Measurements from ENCODE around the gene TMPRSS4. TPM values are rescaled to one million over a fixed set of nuclear protein-coding genes. Genes with fewer than 3 reads are reported as not detected.

The TMPRSS4 gene
- total RNA-seq, 1 experiment from 2014 or later = not detected

DNA sequence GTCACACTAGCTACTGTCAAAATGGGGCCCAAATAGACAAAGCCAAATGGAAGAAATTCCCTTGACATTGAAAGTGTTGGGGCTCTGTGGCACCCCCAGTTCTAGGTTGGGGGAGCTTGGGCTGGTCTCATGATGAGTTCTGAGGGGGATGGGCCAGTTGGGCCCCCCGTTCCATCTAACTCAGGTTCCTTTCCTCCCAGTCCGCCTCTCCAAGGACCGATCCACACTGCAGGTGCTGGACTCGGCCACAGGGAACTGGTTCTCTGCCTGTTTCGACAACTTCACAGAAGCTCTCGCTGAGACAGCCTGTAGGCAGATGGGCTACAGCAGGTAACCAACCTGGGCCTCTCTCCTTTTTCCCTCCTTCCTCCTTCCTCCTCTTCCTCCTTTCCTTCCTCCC lies 27.6 kb downstream of the TMPRSS4 start:
- DNase-seq (ENCODE audit: low read depth) = no peak

DNA sequence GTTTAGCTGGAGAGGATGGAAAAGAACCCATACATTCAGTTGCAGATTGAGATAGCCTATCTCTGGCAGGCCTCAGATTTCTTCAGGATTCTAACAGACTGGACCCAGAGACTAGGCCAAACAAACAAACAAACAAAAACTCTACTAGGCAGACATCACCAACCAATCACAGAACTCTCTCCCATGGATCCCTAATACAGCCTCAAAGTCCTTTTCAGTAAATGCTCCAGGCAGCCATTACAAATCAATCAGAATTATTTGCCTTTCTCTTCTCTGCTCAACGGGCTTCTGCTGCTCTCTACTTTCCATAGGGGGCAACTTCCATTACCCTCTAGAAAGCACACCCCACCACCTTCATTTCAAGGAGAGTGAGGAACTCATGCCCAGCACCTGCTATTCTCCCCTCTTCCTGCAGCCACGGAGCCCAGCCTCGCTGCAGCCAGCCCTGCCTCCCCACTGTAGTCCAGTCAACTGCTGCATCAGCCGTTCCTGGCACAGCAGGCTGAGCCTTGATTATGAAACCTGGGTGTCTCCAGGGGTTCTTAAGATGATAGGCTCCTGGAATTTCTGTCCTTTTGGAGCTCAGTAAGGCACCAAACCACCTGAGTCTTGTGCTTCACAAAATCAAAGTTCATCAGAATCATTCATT lies 28.9 kb downstream of the TMPRSS4 start:
- DNase-seq (ENCODE audit: low read depth) = no peak

DNA sequence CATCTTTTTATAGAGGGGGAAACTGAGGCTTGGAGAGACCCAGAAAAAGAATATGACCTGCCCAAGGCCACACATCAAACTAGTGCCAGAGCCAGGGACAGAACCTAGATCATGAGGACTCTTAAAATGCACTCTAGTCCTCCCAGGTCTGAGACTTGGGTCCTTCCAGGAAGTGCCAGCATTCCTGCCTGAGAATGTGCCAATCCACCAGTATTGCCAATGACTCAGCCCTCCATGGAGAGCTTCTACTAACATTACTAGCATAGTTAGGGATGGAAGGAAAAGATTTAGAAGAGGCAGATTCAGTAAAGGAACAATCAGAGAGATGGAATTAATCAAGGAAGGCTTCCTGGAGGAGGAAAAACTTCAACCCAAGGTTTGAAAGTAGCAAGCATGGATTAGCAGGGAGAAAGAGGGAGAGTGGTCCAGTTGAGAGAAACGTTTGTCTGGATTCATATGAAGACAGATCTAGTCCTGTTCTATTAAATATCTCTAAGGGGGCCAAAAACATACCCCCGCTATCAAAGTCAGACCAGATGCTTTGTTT lies 30.0 kb downstream of the TMPRSS4 start:
- peak; percentile 55 for DNase-seq (ENCODE audit: low read depth)

- DNase-seq (ENCODE audit: low read depth) = no peak
Observed at GRCh38 chr11:118108513-118108912, 31.6 kb downstream of the TMPRSS4 start.

GRCh38 chr11:118109231-118109630 lies 32.4 kb downstream of the TMPRSS4 start:
- DNase-seq (ENCODE audit: low read depth) = peak; percentile 43

DNA sequence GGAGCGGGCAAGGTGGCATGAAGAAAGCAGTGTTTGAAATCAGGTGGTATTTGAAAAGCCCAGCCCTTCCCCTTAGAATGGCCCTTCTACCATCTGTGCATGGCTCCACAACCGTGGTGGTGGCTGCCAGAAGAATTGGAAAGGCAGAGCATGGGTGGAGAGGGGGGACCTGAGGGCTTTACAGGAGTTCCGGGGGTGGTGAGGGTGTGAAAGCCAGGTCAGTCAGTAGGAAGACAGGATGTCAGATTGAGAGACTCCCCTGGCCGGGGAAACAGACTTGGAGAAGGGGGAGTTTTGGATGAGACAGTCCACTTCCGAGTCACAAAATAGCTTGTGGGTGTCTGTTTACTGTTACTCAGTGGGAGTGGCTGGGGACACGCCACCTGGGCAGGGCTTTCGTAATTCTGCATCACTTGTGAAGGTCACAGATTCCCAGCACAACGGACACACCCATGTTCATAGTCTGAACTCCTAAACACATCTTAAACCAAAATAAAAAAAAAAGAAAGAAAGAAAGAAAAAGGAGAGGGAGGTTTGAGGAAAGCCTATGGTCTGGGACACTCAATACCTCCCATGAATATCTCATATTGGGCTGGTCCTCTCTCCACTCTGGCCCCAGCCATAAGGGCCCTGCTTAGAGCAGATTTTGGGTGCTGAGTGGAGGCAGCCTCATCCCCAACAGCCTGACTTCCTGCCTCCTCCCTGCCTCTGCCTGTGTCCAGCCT lies 34.3 kb downstream of the TMPRSS4 start:
- no peak for DNase-seq (ENCODE audit: low read depth)

DNA sequence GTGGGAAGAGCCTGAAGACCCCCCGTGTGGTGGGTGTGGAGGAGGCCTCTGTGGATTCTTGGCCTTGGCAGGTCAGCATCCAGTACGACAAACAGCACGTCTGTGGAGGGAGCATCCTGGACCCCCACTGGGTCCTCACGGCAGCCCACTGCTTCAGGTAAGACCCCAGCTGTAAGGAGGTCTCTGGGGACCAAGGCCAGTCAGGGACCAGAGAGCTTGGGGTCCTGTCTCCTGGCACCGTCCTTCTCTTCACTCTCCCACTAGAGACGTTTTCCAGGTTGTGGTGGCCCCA lies 34.8 kb downstream of the TMPRSS4 start:
- DNase-seq (ENCODE audit: low read depth) = no peak

DNA sequence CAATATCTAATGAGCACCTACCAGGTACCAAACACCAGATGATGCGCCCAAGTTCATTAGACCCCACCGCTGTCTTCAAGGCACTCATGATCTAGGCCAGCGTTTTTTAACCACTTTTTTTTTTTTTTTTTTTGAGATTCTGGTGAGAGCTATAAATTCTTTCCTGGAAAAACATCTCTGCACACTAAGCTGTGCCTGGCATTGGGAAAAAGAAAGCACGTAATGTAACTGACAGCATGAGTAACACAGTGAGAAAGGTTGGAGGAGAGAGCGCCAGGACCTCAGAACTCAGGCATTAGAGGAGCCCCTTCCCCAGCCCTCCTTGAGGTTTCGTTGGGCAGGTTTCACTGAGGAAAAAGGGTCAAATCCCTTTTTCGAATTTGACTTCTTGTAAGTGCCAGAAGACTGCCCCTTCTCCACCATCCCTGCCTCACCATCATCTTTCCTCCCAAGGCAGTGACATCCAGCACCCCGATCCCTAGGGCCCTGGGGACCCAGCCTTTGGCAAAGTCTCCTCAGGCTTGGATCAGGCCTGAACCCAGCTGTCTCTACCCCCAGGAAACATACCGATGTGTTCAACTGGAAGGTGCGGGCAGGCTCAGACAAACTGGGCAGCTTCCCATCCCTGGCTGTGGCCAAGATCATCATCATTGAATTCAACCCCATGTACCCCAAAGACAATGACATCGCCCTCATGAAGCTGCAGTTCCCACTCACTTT lies 36.0 kb downstream of the TMPRSS4 start:
- DNase-seq (ENCODE audit: low read depth) = no peak

DNA sequence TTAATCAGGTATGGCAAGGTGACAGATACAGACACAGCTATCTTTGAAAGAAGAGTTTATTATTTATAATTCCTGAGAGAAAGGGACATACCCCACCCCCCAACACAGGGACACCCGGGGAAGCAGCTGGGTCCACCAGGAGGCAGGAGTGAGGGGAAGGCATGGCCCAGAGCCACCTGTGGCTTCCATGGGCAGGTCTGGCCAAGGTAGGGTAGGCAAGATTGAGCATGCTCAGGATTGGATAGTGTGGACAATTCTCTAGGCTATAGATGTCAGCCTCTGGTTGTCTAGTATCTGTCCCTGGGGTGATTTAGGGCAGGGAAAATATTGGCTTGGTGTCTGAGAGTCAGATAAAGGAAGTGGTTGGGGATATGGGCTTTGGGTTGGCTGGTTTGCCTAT lies 37.4 kb downstream of the TMPRSS4 start:
- DNase-seq (ENCODE audit: low read depth) = no peak

DNA sequence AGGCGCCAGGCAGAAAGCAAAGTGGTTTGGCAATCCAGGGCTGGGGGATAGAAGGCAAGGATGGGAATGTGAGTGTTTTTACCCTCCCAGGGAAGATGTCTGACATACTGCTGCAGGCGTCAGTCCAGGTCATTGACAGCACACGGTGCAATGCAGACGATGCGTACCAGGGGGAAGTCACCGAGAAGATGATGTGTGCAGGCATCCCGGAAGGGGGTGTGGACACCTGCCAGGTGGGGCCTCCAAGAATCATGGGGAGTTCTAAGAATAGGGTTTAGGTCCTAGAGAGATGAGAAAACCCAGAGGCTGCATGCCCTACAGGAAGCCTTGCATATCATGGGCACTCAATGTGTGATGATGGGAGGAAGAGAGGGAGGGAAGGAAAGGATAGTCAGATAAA lies 38.2 kb downstream of the TMPRSS4 start:
- DNase-seq (ENCODE audit: low read depth) = no peak

GRCh38 chr11:118117790-118118601 lies 41.1 kb downstream of the TMPRSS4 start:
- DNase-seq (ENCODE audit: low read depth) = no peak

DNA sequence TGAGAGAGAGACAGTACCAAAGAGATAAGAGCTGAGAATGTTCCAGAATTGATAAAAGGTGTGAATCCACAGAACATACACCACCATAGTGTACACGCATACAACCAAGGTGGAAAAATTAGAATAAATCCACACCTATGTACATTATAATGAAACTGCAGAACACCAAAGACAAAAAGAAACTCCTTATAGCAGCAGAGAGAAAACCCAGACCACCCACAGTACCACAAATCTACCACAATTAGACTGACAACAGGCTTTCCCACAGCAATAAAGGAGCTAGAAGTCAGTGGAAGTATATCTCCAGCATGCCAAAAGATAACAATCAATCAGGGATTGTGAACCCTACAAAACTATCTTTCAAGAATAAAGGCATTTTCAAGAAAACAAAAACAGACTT lies 43.9 kb downstream of the TMPRSS4 start:
- no peak for DNase-seq (ENCODE audit: low read depth)

- no peak for DNase-seq (ENCODE audit: low read depth)
Observed at GRCh38 chr11:118124929-118125535, 48.2 kb downstream of the TMPRSS4 start.

DNA sequence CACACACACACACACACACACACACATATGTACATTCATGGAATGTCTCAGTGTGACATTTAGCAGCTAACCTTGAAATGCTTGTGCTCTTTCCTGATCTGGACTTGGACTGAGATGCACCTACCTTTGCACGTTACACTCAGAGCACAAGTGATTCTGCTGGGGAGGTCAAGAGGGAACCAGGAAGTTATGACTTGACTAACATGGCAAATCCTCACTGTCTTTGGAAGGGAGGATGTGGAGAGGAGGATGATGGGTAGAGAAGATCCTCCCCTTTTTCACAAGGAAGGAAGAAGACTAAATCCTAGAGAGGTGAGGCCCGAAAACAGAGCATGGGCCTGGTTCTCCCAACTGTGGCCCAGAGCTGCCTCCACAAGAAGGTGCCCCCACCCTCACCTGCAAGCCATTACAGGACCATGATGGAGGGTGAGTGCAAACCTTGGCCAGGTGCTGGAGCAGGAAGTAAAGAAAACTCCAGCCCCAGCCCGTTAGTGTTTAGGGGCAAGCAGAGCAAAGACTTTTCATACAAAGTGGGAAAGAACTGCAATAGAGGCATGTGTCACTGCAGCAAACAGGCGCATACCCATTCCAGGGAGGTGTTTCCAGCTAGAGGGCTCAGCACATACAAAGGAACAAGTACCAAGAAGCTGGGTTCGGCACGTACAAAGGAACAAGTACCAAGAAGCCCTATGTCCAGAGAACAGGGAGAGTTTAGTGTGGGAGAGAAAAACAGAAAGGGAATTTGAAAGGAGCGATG lies 49.4 kb downstream of the TMPRSS4 start:
- peak; percentile 64 for DNase-seq (ENCODE audit: low read depth)

DNA sequence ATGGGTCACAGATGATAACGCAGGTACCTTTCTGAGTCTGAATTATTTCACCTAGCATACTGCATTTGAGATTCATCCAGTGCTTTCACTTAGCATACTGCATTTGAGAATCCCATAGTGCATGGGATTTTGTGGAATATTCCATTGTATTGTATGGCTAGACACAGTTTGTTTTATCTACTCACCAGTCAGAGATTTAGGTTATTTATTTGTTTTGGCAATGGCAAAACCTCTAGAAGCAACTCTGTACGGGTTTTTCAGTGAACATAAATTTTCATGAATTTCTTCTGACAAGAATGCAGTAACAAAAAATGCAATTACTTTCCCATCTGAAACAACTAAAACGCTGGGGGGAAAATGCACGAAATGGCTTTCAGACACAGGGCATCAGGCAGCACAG lies 51.4 kb downstream of the TMPRSS4 start:
- DNase-seq (ENCODE audit: low read depth) = no peak

DNA sequence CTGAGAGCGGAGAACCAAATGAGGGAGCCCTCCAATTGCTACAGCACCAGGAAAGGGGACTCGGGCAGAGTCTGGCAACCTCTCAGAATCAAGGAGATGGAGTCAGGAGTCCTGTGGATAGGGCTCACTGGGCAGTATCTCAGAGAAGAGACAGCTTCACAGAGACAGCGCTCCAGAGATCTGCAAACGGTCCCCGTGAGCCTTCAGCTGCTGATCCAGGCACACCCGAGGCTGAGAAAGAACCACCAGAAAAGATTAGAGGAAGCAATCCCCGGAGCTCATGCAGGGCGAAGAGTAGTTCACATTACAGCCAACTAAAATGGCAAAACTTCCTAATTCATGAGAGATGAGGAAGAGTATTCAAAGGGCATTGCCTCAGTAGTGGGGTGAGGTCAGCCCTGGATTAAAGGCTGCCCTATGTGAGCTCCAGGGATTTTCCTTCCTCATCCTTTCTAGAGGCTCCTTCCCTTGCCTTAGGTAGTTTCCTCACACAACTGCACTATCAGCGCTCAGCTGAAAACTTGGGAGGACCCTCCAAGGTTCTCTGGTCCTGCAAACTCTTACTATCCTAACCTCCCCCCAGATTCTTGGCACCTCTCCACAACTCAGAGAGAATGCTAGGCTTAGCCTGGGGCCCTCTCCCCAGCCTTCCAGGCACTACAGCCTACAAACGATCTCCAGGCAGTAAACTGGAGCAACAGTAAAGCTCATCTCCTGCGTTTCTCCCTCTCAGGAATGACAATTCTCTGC lies 52.0 kb downstream of the TMPRSS4 start:
- no peak for DNase-seq (ENCODE audit: low read depth)

DNA sequence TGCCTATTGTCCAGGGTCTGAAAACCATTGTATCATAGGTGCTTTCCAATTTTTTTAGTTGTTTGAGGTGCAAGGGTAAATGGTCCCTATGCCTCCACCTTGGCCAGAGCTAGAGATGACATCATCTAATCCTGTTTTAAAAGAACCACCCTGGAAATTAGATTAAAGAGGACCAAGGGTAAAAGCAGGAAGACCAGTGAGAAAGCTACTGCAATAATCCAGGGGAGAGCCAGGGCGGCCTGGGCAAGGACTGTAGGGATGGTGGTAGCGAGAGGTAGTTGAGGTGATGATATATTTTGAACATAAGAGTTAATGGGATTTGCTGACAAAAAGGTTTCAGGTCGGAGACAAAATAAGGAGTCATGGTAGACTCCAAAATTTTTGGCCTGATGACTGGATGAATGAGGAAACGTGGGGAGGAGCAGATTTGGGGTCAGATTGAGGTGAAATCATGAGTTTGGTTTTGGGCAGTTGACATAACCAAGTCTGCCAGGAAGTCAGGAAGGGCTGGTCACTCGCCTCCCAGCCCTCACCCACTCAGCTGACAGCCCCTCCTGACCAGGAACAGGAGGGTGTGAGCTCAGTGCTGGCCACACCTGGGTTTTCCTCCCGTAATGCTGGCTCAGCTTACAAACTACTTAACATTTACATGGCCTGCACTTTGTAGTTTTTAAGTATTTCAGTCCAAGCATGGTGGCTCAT lies 52.7 kb downstream of the TMPRSS4 start:
- DNase-seq (ENCODE audit: low read depth) = peak; percentile 20

- DNase-seq (ENCODE audit: low read depth) = no peak
Observed at GRCh38 chr11:118132385-118133151, 55.7 kb downstream of the TMPRSS4 start.

DNA sequence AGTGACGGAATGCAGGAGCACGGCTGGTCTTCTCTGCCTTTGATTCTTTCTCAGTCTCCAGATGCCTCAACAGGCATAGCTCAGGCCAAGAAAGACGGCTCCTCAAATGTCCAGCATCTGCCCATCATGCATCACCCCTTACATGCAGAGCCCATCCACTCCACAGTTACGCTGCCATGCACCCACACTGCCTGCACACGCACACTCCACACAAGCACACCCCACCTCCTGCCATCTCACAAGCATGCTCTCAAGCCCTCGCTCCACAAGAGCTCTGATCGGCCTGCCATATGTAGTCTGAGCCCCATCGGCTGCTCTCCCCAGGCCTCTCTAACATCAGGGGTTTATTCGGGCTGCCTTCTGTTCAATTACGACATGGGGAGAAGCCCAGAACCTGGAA lies 56.9 kb downstream of the TMPRSS4 start:
- no peak for DNase-seq (ENCODE audit: low read depth)

Measured in M059J (cell line).